ENCODE results near the gene RB1.

Gene RB1

GRCh38 chr13:48486836-48487235 lies 183.3 kb downstream of the RB1 start:
- H3K4me3 ChIP-seq (ENCODE audit: control insufficient read depth, low read depth, low read length): no peak overlapping the region
- no peak for TF ChIP-seq CTCF (conservative IDR thresholded peaks at IDR 0.05; ENCODE audit: control insufficient read depth, insufficient read depth, low read depth, low read length)
- DNase-seq (ENCODE audit: low read depth): no peak

- DNase-seq (ENCODE audit: low read depth): no peak
- no peak overlapping the region for H3K4me3 ChIP-seq (ENCODE audit: control insufficient read depth, low read depth, low read length)
Observed at GRCh38 chr13:48487968-48488367, 184.4 kb downstream of the RB1 start.

GRCh38 chr13:48488995-48489394 lies 185.4 kb downstream of the RB1 start:
- H3K4me3 ChIP-seq (ENCODE audit: control insufficient read depth, low read depth, low read length): no peak overlapping the region
- no peak for DNase-seq (ENCODE audit: low read depth)
- TF ChIP-seq CTCF (conservative IDR thresholded peaks at IDR 0.05; ENCODE audit: control insufficient read depth, insufficient read depth, low read depth, low read length): no peak

More at GRCh38 chr13:48487968-48488367, 184.4 kb downstream of the RB1 start:
- no peak for TF ChIP-seq CTCF (conservative IDR thresholded peaks at IDR 0.05; ENCODE audit: control insufficient read depth, insufficient read depth, low read depth, low read length)

- H3K4me3 ChIP-seq (ENCODE audit: control insufficient read depth, low read depth, low read length): no peak overlapping the region
- TF ChIP-seq CTCF (conservative IDR thresholded peaks at IDR 0.05; ENCODE audit: control insufficient read depth, insufficient read depth, low read depth, low read length): no peak
- DNase-seq (ENCODE audit: low read depth): peak; percentile 5
Observed at GRCh38 chr13:48489666-48490065, 186.1 kb downstream of the RB1 start.

GRCh38 chr13:48490241-48490640 lies 186.7 kb downstream of the RB1 start:
- H3K4me3 ChIP-seq (ENCODE audit: control insufficient read depth, low read depth, low read length): no peak overlapping the region
- TF ChIP-seq CTCF (conservative IDR thresholded peaks at IDR 0.05; ENCODE audit: control insufficient read depth, insufficient read depth, low read depth, low read length): no peak
- DNase-seq (ENCODE audit: low read depth): no peak

GRCh38 chr13:48491423-48492095 lies 188.0 kb downstream of the RB1 start:
- TF ChIP-seq CTCF (conservative IDR thresholded peaks at IDR 0.05; ENCODE audit: control insufficient read depth, insufficient read depth, low read depth, low read length): no peak
- no peak overlapping the region for H3K4me3 ChIP-seq (ENCODE audit: control insufficient read depth, low read depth, low read length)
- DNase-seq (ENCODE audit: low read depth): peak; percentile 7

- no peak for TF ChIP-seq CTCF (conservative IDR thresholded peaks at IDR 0.05; ENCODE audit: control insufficient read depth, insufficient read depth, low read depth, low read length)
- DNase-seq (ENCODE audit: low read depth): peak; percentile 5
- no peak overlapping the region for H3K4me3 ChIP-seq (ENCODE audit: control insufficient read depth, low read depth, low read length)
Observed at GRCh38 chr13:48492096-48492440, 188.5 kb downstream of the RB1 start.

Data from fibroblast of mammary gland (primary cell).